GM12873 (cell line): ENCODE results near the gene NHLH1.

Source experiments
- CTCF ChIP-seq: IDR thresholded peaks from 2 replicates; pipeline ENCODE4 v1.5.1; 2012; ENCODE audit warnings: low read depth, mild to moderate bottlenecking, moderate library complexity, low read length, control low read depth; ENCODE audit not compliant: insufficient read depth; ENCODE audit errors: missing control alignments

The NHLH1 gene

GRCh38 chr1:160398823-160399222 lies 32.0 kb downstream of the NHLH1 start:
- no peak for TF ChIP-seq CTCF

GRCh38 chr1:160399544-160400222 lies 32.8 kb downstream of the NHLH1 start:
- no peak for TF ChIP-seq CTCF

GRCh38 chr1:160400223-160400645 lies 33.4 kb downstream of the NHLH1 start, which contains the start of gene VANGL2:
TSS of gene VANGL2 (plus strand) at chr1:160400564. CDS start at chr1:160415838, 15,274 bp downstream.
- TF ChIP-seq CTCF, result no peak

- TF ChIP-seq CTCF, result no peak
These were observed 34.0 kb downstream of the NHLH1 start for GRCh38 chr1:160400646-160401486.

- no peak for TF ChIP-seq CTCF
These were observed 34.6 kb downstream of the NHLH1 start for GRCh38 chr1:160401487-160401805.

- no peak for TF ChIP-seq CTCF
These were observed 35.3 kb downstream of the NHLH1 start for GRCh38 chr1:160402001-160402795.

- no peak for TF ChIP-seq CTCF
These were observed 36.4 kb downstream of the NHLH1 start for GRCh38 chr1:160403244-160403643.
